HG03064 (cell line): ENCODE measurements around the gene COCH.
A peak's percentile ranks its signal among the peaks of the same experiment; 100 is the strongest.
"Not testable (repeated sequence)": the region's sequence is repeated elsewhere in the genome, so short reads cannot be mapped to it uniquely, and the experiment has no call there.

Source experiments
- ATAC-seq: cut with Tn5 transposase; IDR thresholded peaks from one replicate; pipeline ENCODE4 v1.9.1; 2021; ENCODE audit warnings: low read depth; ENCODE audit not compliant: unreplicated experiment

Gene COCH

GRCh38 chr14:30874999-30875787, 834 bp downstream of the COCH start:
- ATAC-seq: peak; percentile 27

GRCh38 chr14:30875788-30876053, 1.4 kb downstream of the COCH start:
- no peak for ATAC-seq

GRCh38 chr14:30876692-30877091, 2.3 kb downstream of the COCH start:
- no peak for ATAC-seq

- ATAC-seq: no peak
Observed at GRCh38 chr14:30882431-30882830, 8.1 kb downstream of the COCH start.

GRCh38 chr14:30883508-30884294, 9.3 kb downstream of the COCH start:
- ATAC-seq: no peak

- ATAC-seq: no peak
Observed at GRCh38 chr14:30884901-30885300, 10.5 kb downstream of the COCH start.

- no peak for ATAC-seq
Observed at GRCh38 chr14:30885840-30886740, 11.7 kb downstream of the COCH start.

GRCh38 chr14:30888480-30889243, 14.3 kb downstream of the COCH start:
- ATAC-seq: no peak

GRCh38 chr14:30889244-30889594, 14.9 kb downstream of the COCH start:
- no peak for ATAC-seq

GRCh38 chr14:30893819-30894218, 19.5 kb downstream of the COCH start:
- ATAC-seq: no peak

- no peak for ATAC-seq
Observed at GRCh38 chr14:30894923-30895515, 20.7 kb downstream of the COCH start.

GRCh38 chr14:30896435-30896834, 22.1 kb downstream of the COCH start:
- ATAC-seq: no peak

- ATAC-seq: not testable (repeated sequence)
Observed at GRCh38 chr14:30897121-30897520, 22.8 kb downstream of the COCH start.

GRCh38 chr14:30903285-30904124, 29.1 kb downstream of the COCH start:
- no peak for ATAC-seq

- ATAC-seq: no peak
Observed at GRCh38 chr14:30906752-30907658, 32.6 kb downstream of the COCH start.

GRCh38 chr14:30907659-30908057, 33.3 kb downstream of the COCH start:
- no peak for ATAC-seq

- no peak for ATAC-seq
Observed at GRCh38 chr14:30908826-30909225, 34.5 kb downstream of the COCH start.

- ATAC-seq: no peak
Observed at GRCh38 chr14:30914812-30915211, 40.5 kb downstream of the COCH start.
